HG02840 (cell line): ENCODE data around the gene KDM4B.

Experiments
- ATAC-seq: cut with Tn5 transposase; IDR thresholded peaks from one replicate; pipeline ENCODE4 v1.9.1; 2021; ENCODE audit warnings: mild to moderate bottlenecking, moderate library complexity, moderate number of reproducible peaks; ENCODE audit not compliant: unreplicated experiment, low FRiP score

Gene KDM4B

GRCh38 chr19:5099701-5100221, 130.8 kb downstream of the KDM4B start:
- ATAC-seq = no peak

GRCh38 chr19:5101871-5102270, 133.0 kb downstream of the KDM4B start:
- ATAC-seq = no peak

- ATAC-seq = no peak
Measured at GRCh38 chr19:5102520-5102919, 133.6 kb downstream of the KDM4B start.

- no peak for ATAC-seq
Measured at GRCh38 chr19:5103061-5103701, 134.3 kb downstream of the KDM4B start.

GRCh38 chr19:5103812-5104410, 135.0 kb downstream of the KDM4B start:
- no peak for ATAC-seq

- ATAC-seq = no peak
Measured at GRCh38 chr19:5104871-5105351, 136.0 kb downstream of the KDM4B start.

- no peak for ATAC-seq
Measured at GRCh38 chr19:5106191-5106726, 137.3 kb downstream of the KDM4B start.

- ATAC-seq = no peak
Measured at GRCh38 chr19:5106971-5107370, 138.1 kb downstream of the KDM4B start.

- no peak for ATAC-seq
Measured at GRCh38 chr19:5107432-5108122, 138.7 kb downstream of the KDM4B start.

GRCh38 chr19:5108123-5108596, 139.2 kb downstream of the KDM4B start:
- no peak for ATAC-seq

- no peak for ATAC-seq
Measured at GRCh38 chr19:5108866-5109265, 140.0 kb downstream of the KDM4B start.

- no peak for ATAC-seq
Measured at GRCh38 chr19:5109560-5109959, 140.6 kb downstream of the KDM4B start.

GRCh38 chr19:5110546-5110945, 141.6 kb downstream of the KDM4B start:
- no peak for ATAC-seq

GRCh38 chr19:5111051-5111450, 142.1 kb downstream of the KDM4B start:
- ATAC-seq = no peak

- ATAC-seq = no peak
Measured at GRCh38 chr19:5112175-5112574, 143.3 kb downstream of the KDM4B start.

- no peak for ATAC-seq
Measured at GRCh38 chr19:5112681-5113575, 144.0 kb downstream of the KDM4B start.

GRCh38 chr19:5113633-5114586, 145.0 kb downstream of the KDM4B start:
- ATAC-seq = no peak

GRCh38 chr19:5114727-5115126, 145.8 kb downstream of the KDM4B start:
- no peak for ATAC-seq

- ATAC-seq = no peak
Measured at GRCh38 chr19:5115351-5115750, 146.4 kb downstream of the KDM4B start.
